Left ventricle myocardium inferior (tissue), 1 donor: ENCODE measurements around the gene PPP2R2B. TPM values are rescaled to one million over a fixed set of nuclear protein-coding genes. Genes with fewer than 3 reads are reported as not detected.

Source experiments
- DNase-seq: peaks from one replicate; pipeline ENCODE4 v3.0.0-alpha.2; 2020
- H3K27ac ChIP-seq: fragments of 200-600 bp; replicated peaks from 2 replicates; pipeline ENCODE4 v1.8.0; 2021
- H3K27me3 ChIP-seq: fragments of 200-600 bp; 2 replicates; pipeline ENCODE4 v1.8.0; 2021; ENCODE audit warnings: low read depth
- H3K36me3 ChIP-seq: fragments of 200-600 bp; 2 replicates; pipeline ENCODE4 v1.8.0; 2021
- H3K4me1 ChIP-seq: fragments of 200-600 bp; 2 replicates; pipeline ENCODE4 v1.8.0; 2021
- H3K4me3 ChIP-seq: fragments of 200-600 bp; 2 replicates; pipeline ENCODE4 v1.8.0; 2021; ENCODE audit warnings: mild to moderate bottlenecking, moderate library complexity
- H3K9me3 ChIP-seq: fragments of 200-600 bp; replicated peaks from 2 replicates; pipeline ENCODE4 v1.8.0; 2021
- intact Hi-C: fragments of 100-400 bp; cut with micrococcal nuclease; formaldehyde crosslinking; loops from one replicate; pipeline ENCODE4 v1.11.0; 2022
- total RNA-seq: library from RNA; stranded (reverse); fragmentation: NEBNext Ultra II Directional; extraction: Animal tissue kit (Norgen Biotek cat#: 25700); gene quantifications from one replicate; pipeline ENCODE4 v1.2.1, GENCODE V29; 2021
- TF ChIP-seq, protein P1 (sequence below): fragments of 200-600 bp; IDR thresholded peaks from 2 replicates; pipeline ENCODE4 v1.8.0; 2021; ENCODE audit warnings: antibody characterized with exemption, mild to moderate bottlenecking, borderline replicate concordance
- donor health status: DM: no; HTN: yes; CAD: no; lungs with severe emphysema.

The PPP2R2B gene
- total RNA-seq, 1 donor from 2014 or later = 0.11 TPM

DNA sequence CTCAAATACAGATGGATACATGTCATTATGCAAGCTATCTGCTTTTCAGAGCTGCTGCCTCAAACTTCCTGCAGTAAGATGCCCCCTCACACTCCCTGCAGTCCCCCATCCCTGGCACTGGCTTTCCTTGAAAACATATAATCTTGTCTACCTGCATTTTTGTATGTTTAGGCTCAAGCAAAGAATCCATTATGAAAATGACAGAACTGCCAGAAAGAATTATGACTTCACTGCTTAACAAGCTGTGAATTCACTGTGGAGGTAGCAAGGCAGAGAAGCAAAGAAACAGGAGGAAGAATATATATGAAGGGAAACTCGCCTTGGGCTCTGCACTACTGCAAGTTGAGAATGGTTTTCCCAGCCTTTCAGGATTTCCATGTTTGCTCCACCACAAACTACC lies 39.4 kb upstream of the PPP2R2B start:
- Histone ChIP-seq H3K4me3 (no peak overlapping the region), H3K27ac (no peak overlapping the region), H3K36me3 (no peaks in the 10 kb centered on the region), H3K27me3 (peaks cover 26% of the 10 kb centered on the region), H3K9me3 (no peaks in the 10 kb centered on the region), H3K4me1 (no peaks in the 10 kb centered on the region)
- intact Hi-C loops = no loop called here
- TF ChIP-seq, protein P1, sequence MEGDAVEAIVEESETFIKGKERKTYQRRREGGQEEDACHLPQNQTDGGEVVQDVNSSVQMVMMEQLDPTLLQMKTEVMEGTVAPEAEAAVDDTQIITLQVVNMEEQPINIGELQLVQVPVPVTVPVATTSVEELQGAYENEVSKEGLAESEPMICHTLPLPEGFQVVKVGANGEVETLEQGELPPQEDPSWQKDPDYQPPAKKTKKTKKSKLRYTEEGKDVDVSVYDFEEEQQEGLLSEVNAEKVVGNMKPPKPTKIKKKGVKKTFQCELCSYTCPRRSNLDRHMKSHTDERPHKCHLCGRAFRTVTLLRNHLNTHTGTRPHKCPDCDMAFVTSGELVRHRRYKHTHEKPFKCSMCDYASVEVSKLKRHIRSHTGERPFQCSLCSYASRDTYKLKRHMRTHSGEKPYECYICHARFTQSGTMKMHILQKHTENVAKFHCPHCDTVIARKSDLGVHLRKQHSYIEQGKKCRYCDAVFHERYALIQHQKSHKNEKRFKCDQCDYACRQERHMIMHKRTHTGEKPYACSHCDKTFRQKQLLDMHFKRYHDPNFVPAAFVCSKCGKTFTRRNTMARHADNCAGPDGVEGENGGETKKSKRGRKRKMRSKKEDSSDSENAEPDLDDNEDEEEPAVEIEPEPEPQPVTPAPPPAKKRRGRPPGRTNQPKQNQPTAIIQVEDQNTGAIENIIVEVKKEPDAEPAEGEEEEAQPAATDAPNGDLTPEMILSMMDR = no peak
- DNase-seq = no peak

DNA sequence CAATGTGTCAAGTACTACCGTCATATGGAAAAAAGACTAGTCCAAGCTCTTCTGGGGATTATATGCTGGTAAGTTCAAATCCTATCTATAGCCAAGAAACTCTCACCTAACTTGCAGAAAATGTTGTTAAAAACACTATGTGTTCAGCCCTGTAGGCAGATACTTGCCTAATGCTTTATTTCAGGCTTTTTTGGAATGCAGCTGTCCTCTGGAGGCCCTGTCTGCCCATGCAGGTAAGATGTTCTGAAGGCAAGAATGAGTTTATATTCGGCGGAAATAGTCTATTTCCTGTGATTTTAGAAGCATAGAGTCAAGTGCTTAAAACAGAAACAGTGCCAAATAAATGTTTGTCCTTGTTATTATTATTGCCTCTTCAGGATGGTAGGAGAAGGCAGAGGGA lies 34.3 kb upstream of the PPP2R2B start:
- TF ChIP-seq, protein P1 = no peak
- H3K4me1 ChIP-seq = no peaks in the 10 kb centered on the region
- H3K4me3 ChIP-seq = no peak overlapping the region
- H3K36me3 ChIP-seq = no peaks in the 10 kb centered on the region
- intact Hi-C loops = no loop called here
- H3K9me3 ChIP-seq = no peaks in the 10 kb centered on the region
- no peak overlapping the region for H3K27ac ChIP-seq
- peaks cover 7% of the 10 kb centered on the region for H3K27me3 ChIP-seq
- no peak for DNase-seq

DNA sequence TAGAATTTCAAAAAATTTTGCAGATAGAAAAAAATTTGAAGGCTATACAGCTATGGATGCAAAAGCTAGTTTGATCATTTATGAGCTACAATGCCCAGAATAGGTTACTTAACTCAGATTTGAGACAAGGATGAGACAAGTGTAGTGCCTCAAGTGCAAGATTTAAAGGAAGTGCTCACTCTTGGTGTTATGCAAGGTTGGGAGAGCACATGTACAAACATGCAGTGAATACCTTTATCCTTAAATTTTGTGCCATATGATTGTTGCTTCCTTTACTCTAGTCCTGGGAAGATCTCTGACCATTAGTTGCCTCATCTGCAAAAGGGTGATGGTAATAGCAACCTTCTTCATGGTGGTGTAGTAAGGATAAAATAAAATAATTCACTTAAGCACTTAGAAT lies 31.7 kb upstream of the PPP2R2B start:
- no peak overlapping the region for H3K27ac ChIP-seq
- no peak overlapping the region for H3K4me3 ChIP-seq

DNA sequence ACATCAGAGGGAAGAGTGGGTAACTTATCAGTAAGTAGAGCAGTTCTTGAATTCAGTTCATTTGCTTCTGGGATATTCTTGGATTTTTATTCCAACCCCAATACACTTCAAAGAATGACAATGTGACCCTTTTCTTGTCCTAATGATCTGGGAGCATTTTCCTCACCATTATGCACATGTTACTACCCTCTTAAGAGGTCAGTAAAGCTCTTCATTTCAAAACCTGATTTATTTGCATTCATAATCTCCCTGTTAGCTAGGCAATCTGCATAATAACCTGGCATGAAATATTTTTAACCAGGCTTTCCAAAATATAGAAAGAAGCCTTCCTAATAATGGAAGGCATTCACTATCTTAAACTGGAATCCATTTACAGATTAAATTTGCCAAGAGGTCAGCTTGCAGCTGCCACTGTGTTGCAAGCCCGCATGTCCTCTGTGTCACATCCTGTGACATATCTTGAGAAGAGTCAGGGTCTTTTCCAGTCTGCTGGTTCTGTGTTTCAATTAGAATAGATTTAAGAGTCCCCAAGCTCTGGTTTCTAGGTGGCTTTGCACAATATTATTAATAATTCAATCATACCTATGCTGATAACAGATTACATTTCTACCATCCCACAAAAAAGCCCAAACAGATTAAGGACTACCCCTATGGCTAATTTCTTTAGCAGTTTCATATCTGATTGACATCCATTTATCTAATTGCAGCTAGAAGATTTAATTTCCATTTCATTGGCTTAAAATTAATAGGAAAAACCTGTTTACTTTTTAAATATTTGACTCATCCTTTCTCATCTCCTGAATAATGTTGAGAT lies 30.9 kb upstream of the PPP2R2B start:
- TF ChIP-seq, protein P1 = no peak
- H3K36me3 ChIP-seq = no peaks in the 10 kb centered on the region
- intact Hi-C loops = no loop called here
- no peak for DNase-seq
- H3K4me1 ChIP-seq = no peaks in the 10 kb centered on the region
- H3K9me3 ChIP-seq = no peaks in the 10 kb centered on the region
- H3K4me3 ChIP-seq = no peak overlapping the region
- no peak overlapping the region for H3K27ac ChIP-seq
- no peaks in the 10 kb centered on the region for H3K27me3 ChIP-seq

More for the DNA sequence above, 31.7 kb upstream of the PPP2R2B start:
- no peak for DNase-seq
- Histone ChIP-seq H3K9me3 (no peaks in the 10 kb centered on the region), H3K36me3 (no peaks in the 10 kb centered on the region), H3K27me3 (no peaks in the 10 kb centered on the region), H3K4me1 (no peaks in the 10 kb centered on the region)
- intact Hi-C loops = no loop called here
- TF ChIP-seq, protein P1 = no peak

DNA sequence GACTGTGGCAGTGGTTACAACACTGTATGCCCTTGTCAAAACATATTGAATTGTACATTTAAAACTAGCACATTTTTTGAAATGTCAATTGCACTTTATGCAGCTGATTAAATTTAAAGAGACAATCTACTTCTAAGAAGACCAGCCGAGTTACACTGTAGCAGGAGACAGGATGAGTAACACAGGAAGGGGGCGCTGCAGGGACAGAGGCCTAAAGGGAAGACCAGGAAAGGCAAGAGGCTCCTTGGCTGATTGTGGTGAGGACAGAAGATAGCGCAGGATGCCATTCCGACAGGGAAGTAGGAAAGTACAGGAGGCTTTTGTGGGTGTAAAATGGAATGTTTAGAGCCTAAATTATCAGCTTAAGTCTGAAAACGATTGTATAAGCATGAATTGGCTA lies 28.2 kb upstream of the PPP2R2B start:
- Histone ChIP-seq H3K9me3 (no peaks in the 10 kb centered on the region), H3K36me3 (no peaks in the 10 kb centered on the region), H3K4me3 (no peak overlapping the region), H3K27me3 (no peaks in the 10 kb centered on the region), H3K4me1 (no peaks in the 10 kb centered on the region), H3K27ac (no peak overlapping the region)
- TF ChIP-seq, protein P1 = no peak
- no peak for DNase-seq
- intact Hi-C loops = no loop called here
